Loucy (cell line): ENCODE measurements around the gene MRGPRX1.
"Not testable (repeated sequence)": the region's sequence is repeated elsewhere in the genome, so short reads cannot be mapped to it uniquely, and the experiment has no call there.

Experiments used
- H2AFZ ChIP-seq: fragments of 200-600 bp; sonication (generic); 2 replicates; pipeline ENCODE4 v1.6.0; 2016; ENCODE audit warnings: antibody characterized with exemption, mild to moderate bottlenecking, low read length, moderate library complexity
- H3F3A ChIP-seq: fragments of 200-600 bp; 2 replicates; pipeline ENCODE4 v1.6.0; 2016; ENCODE audit warnings: antibody characterized with exemption, low read depth, mild to moderate bottlenecking
- H3K27me3 ChIP-seq: fragments of 200-600 bp; sonication (generic); 2 replicates; pipeline ENCODE4 v1.6.1; 2014; ENCODE audit warnings: low read length, mild to moderate bottlenecking; ENCODE audit not compliant: insufficient read depth, poor library complexity, severe bottlenecking
- H3K36me3 ChIP-seq: fragments of 200-600 bp; sonication (generic); 2 replicates; pipeline ENCODE4 v1.6.1; 2016; ENCODE audit warnings: low read length; ENCODE audit not compliant: insufficient read depth
- H3K4me1 ChIP-seq: fragments of 200-600 bp; sonication (generic); 2 replicates; pipeline ENCODE4 v1.5.1; 2014; ENCODE audit warnings: low read length, mild to moderate bottlenecking; ENCODE audit not compliant: insufficient read depth, poor library complexity, severe bottlenecking
- H3K4me2 ChIP-seq: fragments of 200-600 bp; sonication (generic); 2 replicates; pipeline ENCODE4 v1.6.0; 2014; ENCODE audit warnings: antibody characterized with exemption, low read length, low read depth, mild to moderate bottlenecking; ENCODE audit not compliant: poor library complexity, severe bottlenecking
- H3K4me3 ChIP-seq: fragments of 200-600 bp; sonication (generic); 2 replicates; pipeline ENCODE4 v1.5.1; 2014; ENCODE audit warnings: low read length, mild to moderate bottlenecking, mixed read lengths; ENCODE audit not compliant: poor library complexity, severe bottlenecking
- H3K79me2 ChIP-seq: fragments of 200-600 bp; sonication (generic); 2 replicates; pipeline ENCODE4 v1.6.1; 2014; ENCODE audit warnings: low read length; ENCODE audit not compliant: insufficient read depth
- H3K9ac ChIP-seq: fragments of 200-600 bp; sonication (generic); 2 replicates; pipeline ENCODE4 v1.6.0; 2014; ENCODE audit warnings: mild to moderate bottlenecking, low read depth, low read length, moderate library complexity; ENCODE audit not compliant: poor library complexity, severe bottlenecking
- H3K9me2 ChIP-seq: fragments of 200-600 bp; sonication (generic); replicated peaks from 2 replicates; pipeline ENCODE4 v1.6.1; 2016; ENCODE audit warnings: low read depth, low read length, mixed read lengths
- H3K9me3 ChIP-seq: fragments of 200-600 bp; sonication (generic); 2 replicates; pipeline ENCODE4 v1.6.1; 2014; ENCODE audit warnings: mild to moderate bottlenecking, antibody characterized with exemption, low read length, low read depth; ENCODE audit not compliant: insufficient read depth
- H4K20me1 ChIP-seq: fragments of 200-600 bp; sonication (generic); 2 replicates; pipeline ENCODE4 v1.6.0; 2014; ENCODE audit warnings: antibody characterized with exemption, low read length, mild to moderate bottlenecking; ENCODE audit not compliant: insufficient read depth, poor library complexity, severe bottlenecking
- CTCF ChIP-seq: fragments of 200-600 bp; sonication (generic); conservative IDR thresholded peaks from 2 replicates; pipeline ENCODE4 v1.5.1; 2014; ENCODE audit warnings: mild to moderate bottlenecking, antibody characterized with exemption, low read length
- EZH2phosphoT487 ChIP-seq: fragments of 200-600 bp; IDR thresholded peaks from 2 replicates; pipeline ENCODE4 v1.6.1; 2018; ENCODE audit warnings: antibody characterized with exemption, mild to moderate bottlenecking, moderate library complexity, borderline replicate concordance

MRGPRX1 gene

DNA sequence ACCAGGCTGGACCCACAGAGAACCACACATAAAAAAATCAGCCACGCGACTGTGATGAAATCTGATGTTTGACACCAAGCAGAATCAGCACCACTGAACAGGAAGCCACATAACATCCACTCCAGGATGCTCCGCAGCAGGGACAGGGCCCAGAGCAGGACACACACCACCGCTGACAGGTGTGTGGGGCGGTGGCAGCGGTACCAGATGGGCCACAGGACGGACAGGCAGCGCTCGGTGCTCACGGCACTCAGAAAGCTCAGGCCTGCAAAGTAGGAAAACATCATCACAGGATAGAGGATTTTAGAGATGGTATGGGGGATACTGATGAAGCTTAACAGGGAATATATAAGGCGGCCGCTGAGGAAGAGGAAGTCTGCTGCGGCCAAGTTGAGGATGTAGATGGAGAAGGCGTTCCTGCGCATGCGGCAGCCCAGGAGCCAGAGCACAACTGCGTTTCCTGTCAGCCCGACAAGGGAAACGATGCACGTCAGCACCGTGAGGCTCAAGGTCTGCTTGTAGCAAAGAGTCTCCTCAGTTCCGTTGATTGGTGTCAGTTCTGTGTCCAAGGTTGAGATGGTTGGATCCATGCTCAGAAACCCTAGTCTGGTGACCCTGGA is 4.9 kb downstream of the MRGPRX1 start:
- Histone ChIP-seq H3K4me3 (no peak overlapping the region), H2AFZ (no peak overlapping the region), H3K79me2 (no peaks in the 10 kb centered on the region), H3K9me3 (no peaks in the 10 kb centered on the region), H3K9me2 (no peaks in the 10 kb centered on the region), H3K27me3 (no peaks in the 10 kb centered on the region), H3K36me3 (no peaks in the 10 kb centered on the region), H3F3A (no peaks in the 10 kb centered on the region), H3K4me1 (peaks cover 8% of the 10 kb centered on the region), H3K9ac (no peak overlapping the region), H3K4me2 (no peak overlapping the region), H4K20me1 (no peaks in the 10 kb centered on the region)
- no peak for TF ChIP-seq CTCF
- TF ChIP-seq EZH2phosphoT487, result no peak

- Histone ChIP-seq H3K36me3 (no peaks in the 10 kb centered on the region), H3K79me2 (no peaks in the 10 kb centered on the region), H3K4me3 (no peak overlapping the region), H4K20me1 (no peaks in the 10 kb centered on the region), H2AFZ (no peak overlapping the region), H3F3A (no peaks in the 10 kb centered on the region), H3K9me3 (no peaks in the 10 kb centered on the region), H3K9me2 (no peaks in the 10 kb centered on the region), H3K9ac (no peak overlapping the region), H3K4me2 (no peak overlapping the region), H3K4me1 (no peaks in the 10 kb centered on the region), H3K27me3 (no peaks in the 10 kb centered on the region)
- no peak for TF ChIP-seq CTCF
- TF ChIP-seq EZH2phosphoT487, result no peak
Measured at GRCh38 chr11:18927550-18928322, 11.5 kb downstream of the MRGPRX1 start.

DNA sequence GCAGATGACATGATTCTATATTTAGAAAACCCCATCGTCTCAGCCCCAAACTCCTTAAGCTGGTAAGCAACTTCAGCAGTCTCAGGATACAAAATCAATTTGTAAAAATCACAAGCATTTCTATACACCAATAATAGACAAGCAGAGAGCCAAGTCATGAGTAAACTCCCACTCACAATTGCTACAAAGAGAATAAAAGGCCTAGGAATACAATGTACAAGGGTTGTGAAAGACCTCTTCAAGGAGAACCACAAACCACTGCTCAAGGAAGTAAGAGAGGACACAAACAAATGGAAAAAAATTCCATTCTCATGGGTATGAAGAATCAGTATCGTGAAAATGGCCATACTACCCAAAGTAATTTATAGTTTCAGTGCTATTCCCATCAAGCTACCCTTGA is 13.8 kb downstream of the MRGPRX1 start:
- not testable (repeated sequence) for H3K4me1 ChIP-seq, H3K79me2 ChIP-seq, H3K9me2 ChIP-seq, H3K9ac ChIP-seq, H3K36me3 ChIP-seq, H3K9me3 ChIP-seq, H2AFZ ChIP-seq, H3K27me3 ChIP-seq, H3F3A ChIP-seq, H4K20me1 ChIP-seq, H3K4me2 ChIP-seq, H3K4me3 ChIP-seq

GRCh38 chr11:18912883-18913282 is 26.3 kb downstream of the MRGPRX1 start:
- Histone ChIP-seq H3K79me2 (no peaks in the 10 kb centered on the region), H3K4me1 (no peaks in the 10 kb centered on the region), H3K9me2 (no peaks in the 10 kb centered on the region), H3K4me3 (no peak overlapping the region), H4K20me1 (no peaks in the 10 kb centered on the region), H3K9ac (no peak overlapping the region), H3K36me3 (no peaks in the 10 kb centered on the region), H3F3A (no peaks in the 10 kb centered on the region), H3K4me2 (no peak overlapping the region), H3K27me3 (no peaks in the 10 kb centered on the region), H2AFZ (no peak overlapping the region), H3K9me3 (no peaks in the 10 kb centered on the region)
- TF ChIP-seq EZH2phosphoT487, result no peak
- TF ChIP-seq CTCF, result no peak
